DMS153 treated with DMSO at 0.1 percent for 48 hours (cell line): Measurements from ENCODE around the gene CSAG3.
"Not testable (repeated sequence)": the region's sequence is repeated elsewhere in the genome, so short reads cannot be mapped to it uniquely, and the experiment has no call there.

Experiments
- DNase-seq: peaks from one replicate; lab custom pipeline; 2025; ENCODE audit not compliant: unreplicated experiment; lab: John Stamatoyannopoulos, UW

CSAG3 gene

GRCh38 chrX:152758918-152759317 is at the start of gene CSAG3:
Gene CSAG3 (plus strand): TSS chrX:152759218.
- DNase-seq = not testable (repeated sequence)

- DNase-seq = not testable (repeated sequence)
Observed at GRCh38 chrX:152713195-152713594, 45.8 kb upstream of the CSAG3 start.

- DNase-seq = not testable (repeated sequence)
Observed at GRCh38 chrX:152713815-152714787, 44.9 kb upstream of the CSAG3 start, which contains the start of gene MAGEA2B. Gene MAGEA2B (plus strand): TSS chrX:152714628. CDS start chrX:152717107, 2,479 bp downstream.

DNA sequence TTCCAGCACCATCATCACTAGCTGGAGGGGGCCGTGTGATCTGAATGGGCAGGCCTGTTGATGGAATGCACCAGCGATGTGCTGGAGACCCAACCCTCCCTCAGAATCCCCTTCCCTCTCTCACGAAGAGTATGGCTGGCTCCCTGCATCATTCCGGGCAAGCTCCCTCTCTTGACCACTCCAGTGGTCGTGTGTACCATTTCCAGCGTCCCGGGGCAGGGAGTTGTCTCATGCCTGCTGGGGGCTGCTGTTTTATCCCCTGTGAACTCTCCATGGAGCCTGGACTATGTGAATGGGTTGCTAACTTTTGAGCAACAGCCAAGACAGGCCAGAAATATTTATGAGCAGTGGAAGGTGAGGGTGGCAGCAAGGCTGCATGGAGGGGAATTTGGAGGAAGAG is 33.6 kb upstream of the CSAG3 start:
- no peak for DNase-seq

DNA sequence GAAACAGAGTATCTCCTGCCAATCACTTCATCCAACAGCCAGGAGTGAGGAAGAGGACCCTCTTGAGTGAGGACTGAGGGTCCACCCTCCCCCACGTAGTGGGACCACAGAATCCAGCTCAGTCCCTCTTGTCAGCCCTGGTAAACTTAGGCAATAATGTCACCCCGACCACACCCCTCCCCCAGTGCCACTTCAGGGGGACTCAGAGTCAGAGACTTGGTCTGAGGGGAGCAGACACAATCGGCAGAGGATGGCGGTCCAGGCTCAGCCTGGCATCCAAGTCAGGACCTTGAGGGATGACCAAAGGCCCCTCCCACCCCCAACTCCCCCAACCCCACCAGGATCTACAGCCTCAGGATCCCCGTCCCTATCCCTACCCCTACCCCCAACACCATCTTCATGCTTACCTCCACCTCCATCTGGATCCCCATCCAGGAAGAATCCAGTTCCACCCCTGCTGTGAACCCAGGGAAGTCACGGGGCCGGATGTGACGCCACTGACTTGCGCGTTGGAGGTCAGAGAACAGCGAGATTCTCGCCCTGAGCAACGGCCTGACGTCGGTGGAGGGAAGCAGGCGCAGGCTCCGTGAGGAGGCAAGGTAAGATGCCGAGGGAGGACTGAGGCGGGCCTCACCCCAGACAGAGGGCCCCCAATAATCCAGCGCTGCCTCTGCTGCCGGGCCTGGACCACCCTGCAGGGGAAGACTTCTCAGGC is 25.6 kb upstream of the CSAG3 start, which contains the start of the genes CSAG1 and MAGEA12:
Gene CSAG1 (minus strand): TSS at position 461 of the 715 bp plus-strand sequence. CDS start 1,261 bp downstream, outside the sequence.
Gene MAGEA12 (plus strand): TSS at position 497 of the 715 bp plus-strand sequence. CDS start 2,405 bp downstream, outside the sequence.
- no peak for DNase-seq

DNA sequence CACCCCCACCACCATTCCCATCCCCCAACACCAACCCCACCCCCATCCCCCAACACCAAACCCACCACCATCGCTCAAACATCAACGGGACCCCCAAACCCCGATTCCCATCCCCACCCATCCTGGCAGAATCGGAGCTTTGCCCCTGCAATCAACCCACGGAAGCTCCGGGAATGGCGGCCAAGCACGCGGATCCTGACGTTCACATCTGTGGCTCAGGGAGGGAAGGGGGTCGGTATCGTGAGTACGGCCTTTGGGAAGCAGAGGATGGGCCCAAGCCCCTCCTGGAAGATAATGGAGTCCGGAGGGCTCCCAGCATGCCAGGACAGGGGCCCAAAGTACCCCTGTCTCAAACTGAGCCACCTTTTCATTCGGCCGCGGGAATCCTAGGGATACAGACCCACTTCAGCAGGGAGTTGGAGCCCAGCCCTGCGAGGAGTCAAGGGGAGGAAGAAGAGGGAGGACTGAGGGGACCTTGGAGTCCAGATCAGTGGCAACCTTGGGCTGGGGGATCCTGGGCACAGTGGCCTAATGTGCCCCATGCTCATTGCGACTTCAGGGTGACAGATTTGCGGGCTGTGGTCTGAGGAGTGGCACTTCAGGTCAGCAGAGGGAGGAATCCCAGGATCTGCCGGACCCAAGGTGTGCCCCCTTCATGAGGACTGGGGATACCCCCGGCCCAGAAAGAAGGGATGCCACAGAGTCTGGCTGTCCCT is 24.7 kb upstream of the CSAG3 start:
- DNase-seq = not testable (repeated sequence)

- no peak for DNase-seq
Observed at GRCh38 chrX:152735101-152735500, 23.9 kb upstream of the CSAG3 start.

- no peak for DNase-seq
Observed at GRCh38 chrX:152735860-152736511, 23.0 kb upstream of the CSAG3 start.

DNA sequence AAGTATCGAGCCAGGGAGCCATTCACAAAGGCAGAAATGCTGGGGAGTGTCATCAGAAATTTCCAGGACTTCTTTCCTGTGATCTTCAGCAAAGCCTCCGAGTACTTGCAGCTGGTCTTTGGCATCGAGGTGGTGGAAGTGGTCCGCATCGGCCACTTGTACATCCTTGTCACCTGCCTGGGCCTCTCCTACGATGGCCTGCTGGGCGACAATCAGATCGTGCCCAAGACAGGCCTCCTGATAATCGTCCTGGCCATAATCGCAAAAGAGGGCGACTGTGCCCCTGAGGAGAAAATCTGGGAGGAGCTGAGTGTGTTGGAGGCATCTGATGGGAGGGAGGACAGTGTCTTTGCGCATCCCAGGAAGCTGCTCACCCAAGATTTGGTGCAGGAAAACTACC is 22.5 kb upstream of the CSAG3 start:
- DNase-seq = not testable (repeated sequence)

DNA sequence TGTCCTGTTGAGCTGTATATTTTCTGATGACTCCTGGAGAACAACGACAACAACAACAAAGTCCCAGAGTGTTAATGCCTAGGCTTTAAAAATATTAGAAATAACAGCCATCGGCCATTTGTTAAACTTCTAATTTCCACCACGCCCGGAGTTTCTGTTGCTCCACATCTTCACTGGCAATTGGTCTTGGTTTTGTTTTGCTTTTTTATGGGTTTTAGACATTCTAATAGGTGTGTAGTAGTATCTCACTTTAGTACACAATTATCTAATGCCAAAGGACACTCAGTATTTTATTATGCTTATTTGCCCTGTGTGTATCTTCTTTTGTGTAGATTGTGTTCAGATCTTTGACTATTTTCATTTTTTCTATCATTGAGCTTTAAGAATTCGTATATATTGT is 20.5 kb upstream of the CSAG3 start:
- DNase-seq = no peak

GRCh38 chrX:152753686-152754650 is 5.0 kb upstream of the CSAG3 start, which contains the start of gene MAGEA2:
Gene MAGEA2 (minus strand): TSS chrX:152753842. CDS start chrX:152751363, 2,479 bp downstream.
- DNase-seq = not testable (repeated sequence)

DNA sequence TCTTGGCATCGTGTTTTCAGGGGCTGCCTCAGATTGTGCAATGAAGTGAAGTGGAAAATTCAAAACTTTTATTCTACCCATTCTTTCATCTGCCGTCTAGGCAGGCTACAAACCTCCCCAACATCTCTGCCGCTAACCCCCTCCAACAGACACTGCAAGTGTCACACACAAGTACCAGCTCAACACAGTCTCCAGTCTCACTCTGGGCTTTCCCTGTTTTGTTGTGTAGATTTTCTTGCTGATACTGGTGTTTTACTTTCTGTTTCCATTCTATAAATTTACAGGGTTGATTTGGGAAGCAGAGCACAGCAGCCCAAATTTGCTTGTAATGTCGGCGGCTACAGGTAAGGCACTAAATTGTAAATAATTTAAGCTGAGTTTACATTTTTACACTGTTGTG is 4.1 kb upstream of the CSAG3 start:
- not testable (repeated sequence) for DNase-seq

DNA sequence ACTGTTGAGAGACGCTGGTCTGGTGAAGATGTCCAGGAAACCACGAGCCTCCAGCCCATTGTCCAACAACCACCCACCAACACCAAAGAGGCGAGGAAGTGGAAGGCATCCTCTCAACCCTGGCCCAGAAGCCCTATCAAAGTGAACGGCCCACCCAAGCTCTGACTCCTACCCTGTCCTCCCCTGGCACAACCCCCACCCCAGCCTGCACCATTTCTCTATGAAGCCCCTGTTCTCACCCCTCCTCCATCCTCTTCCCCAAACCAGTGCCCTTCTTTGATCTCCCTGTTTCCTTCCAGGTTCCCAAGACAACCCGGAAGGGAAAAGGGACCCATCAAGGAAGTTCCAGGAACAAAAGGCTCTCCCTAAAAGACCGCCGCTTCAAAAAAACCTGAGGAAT is 526 bp downstream of the CSAG3 start:
- not testable (repeated sequence) for DNase-seq

- not testable (repeated sequence) for DNase-seq
Observed at GRCh38 chrX:152761582-152761981, 2.6 kb downstream of the CSAG3 start.

DNA sequence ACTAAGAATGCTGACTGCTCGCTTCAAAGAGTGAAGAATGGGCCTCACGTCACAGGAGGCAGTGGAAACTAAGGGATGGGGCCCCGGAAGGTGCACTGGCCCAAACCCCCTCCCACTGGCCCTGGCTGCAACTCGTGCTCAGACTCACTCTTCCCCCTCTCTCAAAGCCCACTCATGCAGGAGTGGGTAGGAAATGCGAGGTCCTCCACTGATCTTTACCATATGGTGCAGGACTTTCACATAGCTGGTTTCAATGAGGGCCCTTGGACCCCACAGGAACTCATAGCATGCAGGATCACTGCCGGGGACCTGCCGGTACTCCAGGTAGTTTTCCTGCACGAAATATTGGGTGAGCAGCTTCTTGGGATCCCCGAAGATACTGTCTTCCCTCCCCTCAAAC is 7.5 kb downstream of the CSAG3 start:
- DNase-seq = not testable (repeated sequence)

DNA sequence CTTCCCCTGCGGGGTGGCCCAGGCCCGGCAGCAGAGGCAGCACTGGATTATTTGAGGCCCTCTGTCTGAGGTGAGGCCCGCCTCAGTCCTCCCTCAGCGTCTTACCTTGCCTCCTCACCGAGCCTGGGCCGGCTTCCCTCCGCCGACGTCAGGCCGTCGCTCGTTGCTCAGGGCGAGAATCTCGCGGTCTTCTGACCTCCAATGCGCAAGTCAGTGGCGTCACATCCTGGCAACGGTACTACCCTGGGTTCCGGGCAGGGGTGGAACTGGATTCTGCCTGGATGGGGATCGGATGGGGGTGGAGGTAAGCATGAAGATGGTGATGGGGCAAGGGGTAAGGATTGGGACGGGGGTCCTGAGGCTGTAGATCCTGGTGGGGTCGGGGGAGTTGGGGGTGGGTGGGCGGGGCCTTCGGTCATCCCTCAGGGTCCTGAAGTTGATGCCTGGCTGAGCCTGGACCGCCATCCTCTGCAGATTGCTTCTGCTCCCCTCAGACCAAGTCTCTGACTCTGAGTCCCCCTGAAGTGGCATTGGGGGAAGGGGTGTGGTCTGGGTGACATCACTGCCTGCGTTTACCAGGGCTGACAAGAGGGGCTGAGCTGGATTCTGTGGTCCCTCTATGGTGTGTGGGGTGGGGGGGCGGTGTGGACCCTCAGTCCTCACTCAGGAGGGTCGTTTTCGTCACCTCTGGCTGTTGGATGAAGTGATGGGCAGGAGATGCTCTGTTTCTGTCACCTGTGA is 10.7 kb downstream of the CSAG3 start, which contains the start of gene MAGEA6:
Gene MAGEA6 (minus strand): TSS at position 141 of the 741 bp plus-strand sequence. CDS start 2,039 bp downstream, outside the sequence.
- DNase-seq = not testable (repeated sequence)

DNA sequence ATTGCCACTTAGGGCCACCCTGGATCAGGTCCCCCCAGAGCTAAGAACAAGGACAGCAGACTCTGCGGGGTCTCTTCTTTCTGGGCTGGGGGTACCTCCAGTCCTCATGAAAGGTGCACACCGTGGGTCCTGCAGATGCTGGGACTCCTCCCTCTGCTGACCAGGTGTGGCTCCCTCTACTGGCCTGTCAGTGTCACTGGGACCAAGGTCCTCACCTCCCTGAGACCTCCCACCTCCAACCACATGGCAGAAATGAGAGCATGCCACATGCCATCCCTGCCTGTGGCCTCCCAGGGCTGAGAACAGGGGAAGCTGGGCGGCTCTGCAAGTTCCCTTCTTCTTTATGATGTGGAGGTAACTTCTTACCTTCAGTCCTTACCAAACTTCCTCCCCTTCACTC is 28.0 kb downstream of the CSAG3 start:
- DNase-seq = not testable (repeated sequence)

DNA sequence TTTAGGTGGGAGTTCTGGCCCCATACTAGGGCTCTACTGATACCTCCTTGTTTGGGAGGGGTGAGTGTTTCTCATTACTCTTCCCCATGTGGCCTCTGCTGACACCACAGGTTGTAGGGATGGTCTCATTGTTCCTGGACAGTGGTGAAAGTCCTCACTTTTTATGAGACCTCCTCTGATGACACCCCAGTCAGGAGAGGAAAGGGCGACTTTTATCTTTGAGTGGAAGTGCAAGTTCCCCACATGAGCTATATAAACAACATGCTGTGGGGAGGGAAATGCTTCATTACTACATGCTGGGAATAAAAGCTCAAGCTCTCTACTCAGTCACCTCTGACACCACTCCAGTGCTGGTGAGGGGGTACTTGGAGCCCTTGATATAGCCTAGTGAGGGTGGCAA is 39.9 kb downstream of the CSAG3 start:
- DNase-seq = no peak
